Mesenchymal stem cell (in vitro differentiated cells and primary cell): ENCODE data around the gene CGB8.

Experiments
- DNase-seq: peaks from one replicate; pipeline ENCODE4 v3.0.0-alpha.2; 2013
- H2AFZ ChIP-seq: one replicate; pipeline ENCODE4 v1.6.1; 2013; ENCODE audit warnings: low read depth, mild to moderate bottlenecking, control low read depth, inconsistent platforms, low read length, moderate library complexity
- H2AK5ac ChIP-seq: 2 replicates; pipeline ENCODE4 v1.6.1; 2013; ENCODE audit warnings: low read length, moderate library complexity, mild to moderate bottlenecking, inconsistent platforms; ENCODE audit not compliant: severe bottlenecking
- H2BK120ac ChIP-seq: one replicate; pipeline ENCODE4 v1.6.1; 2013; ENCODE audit warnings: low read depth, mild to moderate bottlenecking, inconsistent platforms, low read length, moderate library complexity
- H2BK12ac ChIP-seq, 2 experiments: one replicate each; pipeline ENCODE4 v1.6.1; 2013; ENCODE audit warnings: inconsistent platforms in 2 of 2, low read length in 2 of 2, mild to moderate bottlenecking in 2 of 2, moderate library complexity in 2 of 2, control low read depth in 1 of 2
- H2BK15ac ChIP-seq: one replicate; pipeline ENCODE4 v1.6.1; 2013; ENCODE audit warnings: mild to moderate bottlenecking, low read depth, inconsistent platforms; ENCODE audit not compliant: poor library complexity, severe bottlenecking
- H2BK5ac ChIP-seq: 2 replicates; pipeline ENCODE4 v1.6.1; 2013; ENCODE audit warnings: low read depth, mild to moderate bottlenecking, low read length, control low read depth, inconsistent platforms; ENCODE audit not compliant: poor library complexity, severe bottlenecking
- H3K14ac ChIP-seq, 2 experiments: one replicate each; pipeline ENCODE4 v1.6.1; 2013; ENCODE audit warnings: inconsistent platforms in 2 of 2, low read length in 2 of 2, control low read depth in 1 of 2, mild to moderate bottlenecking in 1 of 2, moderate library complexity in 1 of 2
- H3K18ac ChIP-seq, 2 experiments: one replicate each; pipeline ENCODE4 v1.6.1; 2013; ENCODE audit warnings: inconsistent platforms in 2 of 2, low read length in 2 of 2, control low read depth in 1 of 2, low read depth in 1 of 2, mild to moderate bottlenecking in 1 of 2
- H3K23ac ChIP-seq, 2 experiments: one replicate each; pipeline ENCODE4 v1.6.1; 2013; ENCODE audit warnings: inconsistent platforms in 2 of 2, low read length in 2 of 2, mild to moderate bottlenecking in 2 of 2, moderate library complexity in 2 of 2, control low read depth in 1 of 2
- H3K27ac ChIP-seq: 2 replicates; pipeline ENCODE4 v1.5.1; 2013; ENCODE audit warnings: mild to moderate bottlenecking, moderate library complexity, low read length, control low read depth, inconsistent platforms; ENCODE audit not compliant: poor library complexity, severe bottlenecking
- H3K27me3 ChIP-seq, 2 experiments: 2 replicates each; pipeline versions ENCODE4 v1.6.1 to v1.7.0; 2013; ENCODE audit warnings: low read length in 2 of 2, mild to moderate bottlenecking in 2 of 2, moderate library complexity in 2 of 2, control low read depth in 1 of 2, inconsistent platforms in 1 of 2; ENCODE audit not compliant: control insufficient read depth in 1 of 2, insufficient read depth in 1 of 2
- H3K36me3 ChIP-seq, 2 experiments: 2 replicates each; pipeline versions ENCODE4 v1.6.1 to v1.7.0; 2013; ENCODE audit warnings: low read length in 2 of 2, control low read depth in 1 of 2, inconsistent platforms in 1 of 2, low read depth in 1 of 2, mild to moderate bottlenecking in 1 of 2; ENCODE audit not compliant: insufficient read depth in 2 of 2, control insufficient read depth in 1 of 2
- H3K4ac ChIP-seq, 2 experiments: one replicate each; pipeline ENCODE4 v1.6.1; 2013; ENCODE audit warnings: inconsistent platforms in 2 of 2, low read length in 2 of 2, mild to moderate bottlenecking in 2 of 2, moderate library complexity in 2 of 2, control low read depth in 1 of 2, low read depth in 1 of 2
- H3K4me1 ChIP-seq: 2 replicates; pipeline ENCODE4 v1.6.1; 2013; ENCODE audit warnings: low read depth, low read length, control low read depth; ENCODE audit not compliant: control insufficient read depth, insufficient read depth
- H3K4me2 ChIP-seq: 2 replicates; pipeline ENCODE4 v1.6.1; 2013; ENCODE audit warnings: low read length, mild to moderate bottlenecking, inconsistent platforms; ENCODE audit not compliant: poor library complexity, severe bottlenecking
- H3K4me3 ChIP-seq, 2 experiments: 2 replicates each; pipeline versions ENCODE4 v1.5.1 to v1.7.0; 2013; ENCODE audit warnings: low read length in 2 of 2, mild to moderate bottlenecking in 2 of 2, control low read depth in 1 of 2, low read depth in 1 of 2; ENCODE audit not compliant: insufficient read depth in 1 of 2
- H3K79me1 ChIP-seq: replicated peaks from 2 replicates; pipeline ENCODE4 v1.6.1; 2013; ENCODE audit warnings: mild to moderate bottlenecking, control low read depth, low read length, inconsistent platforms; ENCODE audit not compliant: poor library complexity, severe bottlenecking
- H3K9ac ChIP-seq: 2 replicates; pipeline ENCODE4 v1.7.0; 2013; ENCODE audit warnings: mild to moderate bottlenecking, low read length, moderate library complexity
- H3K9me3 ChIP-seq: 2 replicates; pipeline ENCODE4 v1.7.0; 2013; ENCODE audit warnings: mild to moderate bottlenecking, low read length; ENCODE audit not compliant: control insufficient read depth
- H4K8ac ChIP-seq: one replicate; pipeline ENCODE4 v1.6.1; 2013; ENCODE audit warnings: inconsistent platforms, mild to moderate bottlenecking, low read length, moderate library complexity
- H4K91ac ChIP-seq: one replicate; pipeline ENCODE4 v1.6.1; 2013; ENCODE audit warnings: mild to moderate bottlenecking, low read length, inconsistent platforms
- WGBS: methylation state at CpG from one replicate; pipeline ENCODE4 v1.1.7; 2013; ENCODE audit warnings: mixed read lengths; 5-methylcytosine and 5-hydroxymethylcytosine counted together

CGB8 gene

DNA sequence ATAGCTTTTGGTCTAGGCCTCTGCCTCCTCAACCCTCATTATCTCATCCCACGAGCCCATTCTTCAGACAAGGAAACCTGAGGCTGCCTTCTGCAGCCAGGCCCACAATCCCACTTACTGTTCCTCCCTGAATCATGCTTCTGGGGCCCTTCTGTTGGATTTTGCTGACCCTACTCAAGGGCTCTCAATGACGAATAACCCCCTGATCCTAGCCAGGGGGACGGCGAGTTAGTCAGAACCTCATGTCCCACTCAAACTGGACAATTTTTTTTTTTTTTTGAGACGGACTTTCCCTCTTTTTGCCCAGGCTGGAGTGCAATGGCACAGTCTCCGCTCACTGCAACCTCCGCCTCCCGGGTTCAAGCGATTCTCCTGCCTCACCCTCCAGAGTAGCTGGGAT is 26.8 kb downstream of the CGB8 start:
- Histone ChIP-seq H3K23ac (no peak overlapping the region), H2AK5ac (no peak overlapping the region), H3K18ac (no peak overlapping the region), H3K14ac (no peak overlapping the region), H2BK5ac (no peak overlapping the region), H3K79me1 (no peaks in the 10 kb centered on the region), H3K4me3 (no peak overlapping the region), H2BK120ac (no peak overlapping the region), H3K4ac (no peak overlapping the region), H3K4me1 (peaks cover 16% of the 10 kb centered on the region), H2AFZ (no peak overlapping the region), H3K36me3 (peaks cover 0 to under 1% of the 10 kb centered on the region in 2 experiments), H3K9me3 (no peaks in the 10 kb centered on the region), H3K4me2 (no peak overlapping the region), H2BK12ac (no peak overlapping the region), H4K8ac (no peak overlapping the region), H3K27me3 (peaks cover 5 to 30% of the 10 kb centered on the region in 2 experiments), H4K91ac (no peak overlapping the region), H2BK15ac (no peak overlapping the region), H3K27ac (no peak overlapping the region), H3K9ac (no peak overlapping the region)
- DNase-seq: no peak
- WGBS: 84% methylated on average over 9 of the region's 9 CpGs

GRCh38 chr19:49020931-49021895 is 27.7 kb downstream of the CGB8 start:
- Histone ChIP-seq H3K9me3 (no peaks in the 10 kb centered on the region), H3K14ac (no peak overlapping the region), H3K27ac (no peak overlapping the region), H3K9ac (no peak overlapping the region), H2AK5ac (no peak overlapping the region), H3K4me3 (no peak overlapping the region), H2AFZ (no peak overlapping the region), H4K8ac (no peak overlapping the region), H3K4me2 (no peak overlapping the region), H2BK15ac (no peak overlapping the region), H3K23ac (no peak overlapping the region), H3K27me3 (peaks cover 5 to 30% of the 10 kb centered on the region in 2 experiments), H3K36me3 (peaks cover 2 to 8% of the 10 kb centered on the region in 2 experiments), H3K18ac (no peak overlapping the region), H2BK12ac (no peak overlapping the region), H3K4ac (no peak overlapping the region), H4K91ac (no peak overlapping the region), H3K4me1 (peaks cover 16% of the 10 kb centered on the region), H2BK5ac (no peak overlapping the region), H3K79me1 (no peaks in the 10 kb centered on the region), H2BK120ac (no peak overlapping the region)
- DNase-seq: peak; percentile 77
- 67% methylated on average over 16 of the region's 16 CpGs for WGBS

DNA sequence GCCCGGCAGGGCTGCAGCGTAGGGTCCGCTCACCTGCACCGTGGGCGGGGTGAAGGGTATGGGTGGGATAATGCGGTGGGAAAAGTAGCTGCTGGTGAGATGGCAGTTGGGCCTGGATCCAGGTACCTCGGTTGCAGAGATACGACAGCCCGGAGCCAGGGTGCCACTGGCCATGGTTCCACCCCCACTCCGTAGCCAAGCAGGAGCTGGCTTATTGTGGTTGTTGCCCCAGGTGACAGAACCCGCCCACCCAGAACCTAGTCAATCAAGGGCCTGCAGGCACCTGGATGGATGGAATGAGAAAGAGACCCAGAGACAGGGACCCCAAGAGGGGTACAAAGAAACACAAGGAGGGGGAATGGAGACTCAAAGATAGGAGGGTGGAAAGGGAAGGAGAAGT is 28.6 kb downstream of the CGB8 start:
- WGBS: 93% methylated on average over 11 of the region's 11 CpGs
- Histone ChIP-seq H3K27ac (no peak overlapping the region), H3K18ac (no peak overlapping the region), H2AFZ (no peak overlapping the region), H3K23ac (no peak overlapping the region), H2BK5ac (no peak overlapping the region), H2BK120ac (no peak overlapping the region), H2BK12ac (no peak overlapping the region), H4K91ac (no peak overlapping the region), H3K4me2 (no peak overlapping the region), H2AK5ac (no peak overlapping the region), H3K9me3 (no peaks in the 10 kb centered on the region), H3K4me1 (peaks cover 15% of the 10 kb centered on the region), H3K79me1 (no peaks in the 10 kb centered on the region), H3K14ac (no peak overlapping the region), H3K36me3 (peaks cover 11 to 17% of the 10 kb centered on the region in 2 experiments), H3K9ac (no peak overlapping the region), H3K27me3 (peaks cover 5 to 30% of the 10 kb centered on the region in 2 experiments), H3K4me3 (no peak overlapping the region), H2BK15ac (no peak overlapping the region), H3K4ac (no peak overlapping the region), H4K8ac (no peak overlapping the region)
- no peak for DNase-seq

GRCh38 chr19:49019242-49019932 is 29.5 kb downstream of the CGB8 start:
- H3K27me3 ChIP-seq: peaks cover 5 to 30% of the 10 kb centered on the region in 2 experiments
- H3K9me3 ChIP-seq: no peaks in the 10 kb centered on the region
- no peaks in the 10 kb centered on the region for H3K79me1 ChIP-seq
- H2BK5ac ChIP-seq: no peak overlapping the region
- WGBS: 30% methylated on average over 41 of the region's 41 CpGs
- no peak overlapping the region for H3K27ac ChIP-seq
- no peak overlapping the region for H3K4me2 ChIP-seq
- no peak overlapping the region for H4K91ac ChIP-seq
- H3K36me3 ChIP-seq: peaks cover 18 to 27% of the 10 kb centered on the region in 2 experiments
- H2BK12ac ChIP-seq: no peak overlapping the region
- peak overlapping the region in 1 of 2 experiments; percentile 70 for H3K4me3 ChIP-seq
- H4K8ac ChIP-seq: no peak overlapping the region
- H3K4me1 ChIP-seq: peaks cover 15% of the 10 kb centered on the region
- no peak for DNase-seq
- H2BK15ac ChIP-seq: no peak overlapping the region
- H3K9ac ChIP-seq: no peak overlapping the region
- H2AFZ ChIP-seq: no peak overlapping the region
- H3K14ac ChIP-seq: no peak overlapping the region
- H3K23ac ChIP-seq: no peak overlapping the region
- no peak overlapping the region for H3K18ac ChIP-seq
- no peak overlapping the region for H2BK120ac ChIP-seq
- no peak overlapping the region for H2AK5ac ChIP-seq
- no peak overlapping the region for H3K4ac ChIP-seq
